ENCODE measurements around the gene TSC22D2. TPM values are rescaled to one million over a fixed set of nuclear protein-coding genes. Genes with fewer than 3 reads are reported as not detected.
A peak's percentile ranks its signal among the peaks of the same experiment; 100 is the strongest.

TSC22D2 gene
- total and polyA plus RNA-seq, 2 of the 8 experiments (the other 6 are each of a cell fraction or from before 2014, with no cell fraction given), result 3.4 to 27.6 TPM

GRCh38 chr3:150378301-150378748 is 29.8 kb upstream of the TSC22D2 start:
- Histone ChIP-seq H2AK5ac (ENCODE audit: low read depth, low read length) (no peak overlapping the region), H2BK5ac (ENCODE audit: low read depth, low read length) (no peak overlapping the region), H2BK15ac (ENCODE audit: low read length) (peak overlapping the region; percentile 18; the same call in 1 of the 2 replicates), H4K8ac (ENCODE audit: extremely low read depth, insufficient read depth, low read length) (no peak overlapping the region), H2BK120ac (replicated peaks; ENCODE audit: low read depth, low read length) (no peak overlapping the region), H3K23ac (ENCODE audit: insufficient read length) (no peak overlapping the region), H3K4me3 (ENCODE audit: extremely low read depth in 1 of 4, insufficient read depth in 2 of 4, low read depth in 3 of 4, low read length in 4 of 4) (no peak overlapping the region), H3K79me2 (ENCODE audit: control insufficient read depth in 1 of 2, insufficient read depth in 2 of 2, low read length in 2 of 2) (no peaks in the 10 kb centered on the region), H3K27me3 (replicated peaks in 1 of 4; ENCODE audit: control insufficient read depth in 3 of 4, extremely low read depth in 1 of 4, insufficient read depth in 3 of 4, low read length in 3 of 4) (no peaks in the 10 kb centered on the region), H2BK20ac (ENCODE audit: low read length) (0 out of 2 replicates have a peak overlapping the region, but pooled peaks have one; percentile 27), H2AFZ (ENCODE audit: low read length) (peak overlapping the region; percentile 70; the same call in 1 of the 2 replicates), H3K79me1 (ENCODE audit: low read depth, low read length) (no peaks in the 10 kb centered on the region), H3K4ac (replicated peaks; ENCODE audit: insufficient read length, low read depth, low read length) (no peak overlapping the region), H4K91ac (replicated peaks; ENCODE audit: insufficient read length, low read length) (no peak overlapping the region), H3K18ac (ENCODE audit: extremely low read depth, low read length) (no peak overlapping the region), H3K4me1 (replicated peaks in 1 of 4; ENCODE audit: control insufficient read depth in 3 of 4, insufficient read depth in 4 of 4, low read length in 3 of 4) (peaks cover 0 to 7% (median 2%) of the 10 kb centered on the region in 4 experiments; a peak in 2 of 7 replicates), H3K36me3 (ENCODE audit: control insufficient read depth in 2 of 4, insufficient read depth in 4 of 4, low read length in 3 of 4) (no peaks in the 10 kb centered on the region), H3K23me2 (ENCODE audit: low read depth, low read length) (no peaks in the 10 kb centered on the region), H4K20me1 (replicated peaks in 1 of 2; ENCODE audit: control insufficient read depth in 1 of 2, insufficient read depth in 2 of 2, low read length in 2 of 2) (no peaks in the 10 kb centered on the region), H4K5ac (ENCODE audit: insufficient read length, low read depth, low read length) (no peak overlapping the region), H3K56ac (replicated peaks; ENCODE audit: insufficient read length, low read depth, low read length) (no peak overlapping the region), H3K4me2 (ENCODE audit: insufficient read depth in 1 of 2, low read depth in 2 of 2, low read length in 2 of 2) (no peak overlapping the region), H3K9ac (replicated peaks in 1 of 4; ENCODE audit: extremely low read depth in 1 of 4, low read depth in 3 of 4, low read length in 3 of 4) (no peak overlapping the region), H3K27ac (ENCODE audit: low read depth, low read length) (no peak overlapping the region), H3K9me3 (ENCODE audit: insufficient read depth in 2 of 2, low read depth in 1 of 2, low read length in 1 of 2) (no peaks in the 10 kb centered on the region), H2BK12ac (ENCODE audit: low read depth, low read length) (peak overlapping the region; percentile 40; the same call in 1 of the 2 replicates), H3K14ac (ENCODE audit: insufficient read length) (no peak overlapping the region)
- WGBS, 2 experiments (ENCODE audit: extremely low coverage in 1 of 2, insufficient coverage in 1 of 2, insufficient read length in 1 of 2, insufficient replicate concordance in 2 of 2, low coverage in 1 of 2, low lambda C conversion rate in 2 of 2, missing lambda C conversion rate in 1 of 2), result 80% methylated on average over 6 of the region's 6 CpGs; no CpG with 5 or more reads in 1 of the 2 experiments
- CTCF ChIA-PET (ENCODE audit: partially characterized antibody), result no interaction called here
- FAIRE-seq (no peak), DNase-seq (ENCODE audit: low read depth in 1 of 2, low spot score in 2 of 2) (no peak)
- POLR2A ChIA-PET (ENCODE audit: partially characterized antibody), result no interaction called here
- TF ChIP-seq KDM5A (IDR thresholded peaks at IDR 0.05; ENCODE audit: low read length), result no peak
- no peak for TF ChIP-seq YY1 (IDR thresholded peaks at IDR 0.05; ENCODE audit: low read depth, low read length)
- TF ChIP-seq KDM1A (IDR thresholded peaks at IDR 0.05; ENCODE audit: borderline replicate concordance, low read length), result no peak
- no peak for TF ChIP-seq BCL11A (IDR thresholded peaks at IDR 0.05; ENCODE audit: low read depth in 2 of 2, low read length in 2 of 2)
- TF ChIP-seq TEAD4 (IDR thresholded peaks at IDR 0.05; ENCODE audit: low read depth, low read length), result no peak
- no peak for TF ChIP-seq CTCF (IDR thresholded peaks at IDR 0.05; ENCODE audit: control extremely low read depth in 1 of 3, insufficient read depth in 1 of 3, low read depth in 1 of 3, low read length in 3 of 3)
- TF ChIP-seq HDAC6 (IDR thresholded peaks at IDR 0.05; ENCODE audit: low read depth, low read length), result no peak
- TF ChIP-seq BRCA1 (IDR thresholded peaks at IDR 0.05; ENCODE audit: low read depth, low read length), result no peak
- TF ChIP-seq SIN3A (conservative IDR thresholded peaks at IDR 0.05 in 1 of 2, IDR thresholded peaks at IDR 0.05 in 1 of 2; ENCODE audit: low read depth in 1 of 2, low read length in 2 of 2), result no peak
- no peak for TF ChIP-seq NANOG (IDR thresholded peaks at IDR 0.05; ENCODE audit: insufficient read depth, low read depth, low read length, poor library complexity, severe bottlenecking)
- TF ChIP-seq TAF7 (optimal IDR thresholded peaks at IDR 0.05; ENCODE audit: borderline replicate concordance, low read depth, low read length), result no peak

All from H1 (cell line).